Heart right ventricle (tissue), 16 donors: Measurements from ENCODE around the gene UTP25. TPM values are rescaled to one million over a fixed set of nuclear protein-coding genes. Genes with fewer than 3 reads are reported as not detected.

Experiments used
- ATAC-seq, 8 donors: fragments of 200-7000 bp; cut with Tn5 transposase; one replicate each; pipeline ENCODE4 v1.9.1; 2020; ENCODE audit warnings: mild to moderate bottlenecking in 8 of 8, moderate library complexity in 8 of 8, moderate number of reproducible peaks in 1 of 8
- DNase-seq, 2 donors: peaks; one replicate each; pipeline ENCODE4 v3.0.0-alpha.2; 2020
- H3K27ac ChIP-seq, 10 donors: fragments of 200-600 bp; sonication (generic) in 2 of 10; one replicate each; pipeline versions ENCODE4 v1.5.0 to v1.8.0; 2020 to 2022; ENCODE audit warnings: mild to moderate bottlenecking in 3 of 10
- H3K27me3 ChIP-seq, 7 donors: fragments of 200-600 bp; one replicate each; pipeline ENCODE4 v1.8.0; 2021 to 2022; ENCODE audit warnings: mild to moderate bottlenecking in 2 of 7
- H3K36me3 ChIP-seq, 9 donors: fragments of 200-600 bp; sonication (generic) in 1 of 9; one replicate each; pipeline versions ENCODE4 v1.5.0 to v1.8.0; 2020 to 2022; ENCODE audit warnings: mild to moderate bottlenecking in 2 of 9
- H3K4me1 ChIP-seq, 9 donors: fragments of 200-600 bp; sonication (generic) in 1 of 9; one replicate each; pipeline versions ENCODE4 v1.5.0 to v1.8.0; 2020 to 2022; ENCODE audit warnings: mild to moderate bottlenecking in 4 of 9
- H3K4me3 ChIP-seq, 10 donors: fragments of 200-600 bp; sonication (generic) in 2 of 10; one replicate each; pipeline versions ENCODE4 v1.5.0 to v1.8.0; 2020 to 2022; ENCODE audit warnings: mild to moderate bottlenecking in 7 of 10, moderate library complexity in 2 of 10
- H3K9me3 ChIP-seq, 11 donors: fragments of 200-600 bp in 10 of 11; sonication (generic) in 2 of 11; one replicate each; pipeline versions ENCODE4 v1.5.0 to v1.8.0; 2013 to 2022; ENCODE audit warnings: mild to moderate bottlenecking in 2 of 11, control low read depth in 1 of 11, moderate library complexity in 1 of 11
- CTCF ChIP-seq, 9 donors: fragments of 200-600 bp; sonication (generic) in 2 of 9; IDR thresholded peaks; one replicate each; pipeline versions ENCODE4 v1.5.0 to v1.8.0; 2021 to 2022; ENCODE audit warnings: antibody characterized with exemption in 9 of 9, mild to moderate bottlenecking in 5 of 9, moderate library complexity in 1 of 9
- WGBS, 2 donors: extraction: QIAGEN DNeasy Blood & Tissue Kit; methylation state at CpG; one replicate each; pipeline ENCODE4 v1.1.7; 2013; ENCODE audit warnings: inconsistent platforms in 1 of 2; 5-methylcytosine and 5-hydroxymethylcytosine counted together
- intact Hi-C, 10 donors: fragments of 100-400 bp; cut with DNase I; formaldehyde crosslinking; loops; one replicate each; pipeline versions ENCODE4 v1.11.1 to v1.14.2; 2022
- polyA plus RNA-seq, 2 donors: library from polyadenylated mRNA; stranded (reverse); fragments of 200-250 nt; gene quantifications; one replicate each; pipeline ENCODE4 v1.2.3, GENCODE V29; 2013
- total RNA-seq, 10 donors: library from RNA; stranded (reverse); fragmentation: NEBNext Ultra II Directional in 3 of 10; extraction: Animal tissue kit (Norgen Biotek cat#: 25700) in 3 of 10; gene quantifications; one replicate each; pipeline versions ENCODE4 v1.2.1 to v1.2.4, GENCODE V29; 2021 to 2023
- donor health status: Arrhythmogenic right ventricular cardiomyopathy.
- donor health status: ischemic (EF 13 %, LVEDD 7.1; RV severe dilation, severe dysfunction).
- donor health status: healthy with polysubstance abuse.
- donor health status: DM: no; HTN: yes; CAD: no.
- donor health status: DM: no; HTN: no; CAD: no.
- donor health status: ischemic (EF 25% LVEDD 6.9; RV normal size, moderate dysfunction).
- donor health status: ischemic (EF 25% LVEDD 5.7; RV mildly dilated, moderate dysfunction).
- donor health status: healthy.
- donor health status: DM: yes; HTN: yes; CAD: no.
- donor health status: Ischemic cardiomyopathy.
- donor health status: ischemic (EF 35%, LVEDD 5.7; RV mildly dilated, moderate dysfunction).
- donor health status: nonischemic (EF 11% LVEDD 7.7; RV severe dilation, severe dysfunction).
- donor health status: DM: yes; HTN: yes; CAD: no.
- donor health status: PGD.
- donor health status: ischemic (EF 29% LVEDD 5.4; RV normal size, mild dysfunction).
- donor health status: nonischemic (EF 23%, LVEDD 6.1; RV moderate dilation, normal function).

UTP25 gene
- total and polyA plus RNA-seq, 12 donors: 0.73 to 4.2 (median 3.1) TPM

- ATAC-seq (peak in 2 of 8 donors; percentile 29 to 43), DNase-seq (no peak)
- intact Hi-C loops: loop anchor here in 7 of 10 donors (2.0 to 10.0 kb wide), 5 partner anchors 39 to 251 kb away; partner anchors contain the start of gene C1orf74 (in 3 of the 7)
- no peaks in the 10 kb centered on the region for H3K9me3 ChIP-seq
- H3K27ac ChIP-seq: peak overlapping the region in 2 of 10 donors; percentile 11 to 51
- TF ChIP-seq CTCF (IDR thresholded peaks at IDR 0.05): no peak
- 77 to 78% methylated on average over 11 of the region's 11 CpGs for WGBS, 2 donors
- H3K36me3 ChIP-seq: peaks cover 0 to 15% (median 3%) of the 10 kb centered on the region in 9 donors
- H3K4me3 ChIP-seq: no peak overlapping the region
- H3K4me1 ChIP-seq: peaks cover 0 to 36% (median 20%) of the 10 kb centered on the region in 9 donors
- H3K27me3 ChIP-seq: no peaks in the 10 kb centered on the region
Measured at GRCh38 chr1:209825591-209826434, 2.0 kb upstream of the UTP25 start.

GRCh38 chr1:209829716-209830115 is 1.9 kb downstream of the UTP25 start:
- Histone ChIP-seq H3K9me3 (no peaks in the 10 kb centered on the region), H3K27me3 (no peaks in the 10 kb centered on the region), H3K4me3 (no peak overlapping the region), H3K36me3 (peaks cover 0 to 54% (median 29%) of the 10 kb centered on the region in 9 donors), H3K27ac (no peak overlapping the region), H3K4me1 (peaks cover 0 to 24% (median 8%) of the 10 kb centered on the region in 9 donors)
- TF ChIP-seq CTCF (IDR thresholded peaks at IDR 0.05): no peak
- intact Hi-C loops: loop anchor here in 5 of 10 donors (5.0 to 10.0 kb wide), 4 partner anchors 42 to 255 kb away; partner anchors contain the start of gene C1orf74 (in 1 of the 5)
- DNase-seq (no peak), ATAC-seq (no peak)
- 86 to 88% methylated on average over 2 of the region's 2 CpGs for WGBS, 2 donors

- no peak overlapping the region for H3K4me3 ChIP-seq
- peaks cover 0 to 64% (median 39%) of the 10 kb centered on the region in 9 donors for H3K36me3 ChIP-seq
- peaks cover 0 to 27% (median 8%) of the 10 kb centered on the region in 9 donors for H3K4me1 ChIP-seq
- no peaks in the 10 kb centered on the region for H3K27me3 ChIP-seq
- no peak overlapping the region for H3K27ac ChIP-seq
- intact Hi-C loops: no loop called here
- H3K9me3 ChIP-seq: no peaks in the 10 kb centered on the region
- WGBS, 2 donors: 92 to 93% methylated on average over 3 of the region's 3 CpGs
- TF ChIP-seq CTCF (IDR thresholded peaks at IDR 0.05): no peak
- DNase-seq (no peak), ATAC-seq (no peak)
Measured at GRCh38 chr1:209830722-209831121, 3.0 kb downstream of the UTP25 start.

GRCh38 chr1:209831615-209832014 is 3.8 kb downstream of the UTP25 start:
- Histone ChIP-seq H3K27me3 (no peaks in the 10 kb centered on the region), H3K4me1 (peaks cover 0 to 36% (median 8%) of the 10 kb centered on the region in 9 donors), H3K9me3 (no peaks in the 10 kb centered on the region), H3K4me3 (no peak overlapping the region), H3K27ac (no peak overlapping the region), H3K36me3 (peaks cover 0 to 73% (median 39%) of the 10 kb centered on the region in 9 donors)
- 97 to 100% methylated on average over 1 of the region's 1 CpG for WGBS, 2 donors
- TF ChIP-seq CTCF (IDR thresholded peaks at IDR 0.05): no peak
- intact Hi-C loops: no loop called here
- ATAC-seq (no peak), DNase-seq (no peak)
